K562 treated with DMSO at 1 percent for 48 hours (cell line): ENCODE measurements around the gene APH1B. TPM values are rescaled to one million over a fixed set of nuclear protein-coding genes. Genes with fewer than 3 reads are reported as not detected.

Experiments
- total RNA-seq: library from RNA; unstranded; fragments of 300-600 nt; gene quantifications from 2 replicates; pipeline ENCODE4 v1.2.3, GENCODE V29; 2022; ENCODE audit warnings: low replicate concordance; ENCODE audit errors: extremely low read depth

The APH1B gene
- not detected in 2 replicates for total RNA-seq

DNA sequence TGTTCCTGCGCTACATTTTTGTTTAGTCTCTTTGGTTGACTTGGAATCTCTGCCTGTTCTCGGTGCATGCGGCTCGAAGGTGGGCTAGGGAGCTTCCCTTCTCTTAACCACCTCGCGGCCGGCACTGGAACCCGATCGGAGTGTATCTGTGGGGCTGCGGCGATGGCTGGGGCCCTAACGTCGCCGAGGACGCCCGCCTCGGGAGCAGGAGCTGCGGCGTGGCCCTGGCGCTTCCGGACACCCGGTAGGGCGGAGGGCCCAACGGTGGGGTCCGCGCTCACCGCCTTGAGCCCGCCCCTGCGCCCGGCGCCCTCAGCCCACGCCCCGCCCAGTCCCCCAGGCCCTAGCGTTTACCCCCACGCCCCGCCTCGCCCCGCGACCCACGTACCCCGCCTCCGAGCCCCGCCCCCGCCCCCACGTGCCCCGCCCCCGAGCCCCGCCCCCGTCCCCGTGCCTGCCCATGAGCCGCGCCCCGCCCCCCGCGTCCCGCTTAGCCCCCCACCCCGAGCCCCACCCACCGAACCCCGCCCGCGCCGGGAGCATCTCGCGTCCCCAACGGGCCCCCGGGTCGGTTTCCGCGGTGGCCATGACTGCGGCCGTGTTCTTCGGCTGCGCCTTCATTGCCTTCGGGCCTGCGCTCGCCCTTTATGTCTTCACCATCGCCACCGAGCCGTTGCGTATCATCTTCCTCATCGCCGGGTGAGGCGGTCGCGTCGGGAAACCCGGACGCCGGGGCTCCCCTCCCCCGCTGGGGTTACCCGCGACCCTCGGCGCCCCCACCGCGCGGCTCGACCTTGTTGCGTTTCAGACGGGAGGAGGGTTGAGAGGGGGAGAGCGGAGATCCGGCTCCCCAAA is at the start of gene APH1B:
Gene APH1B (plus strand): TSS at position 568 of the 855 bp plus-strand sequence. CDS start 19 bp downstream, at position 587.

Other genes starting within 250 kb of the APH1B start
- gene TPM1, start 234.9 kb upstream of the APH1B start, total RNA-seq: not detected in 2 replicates
- not detected in 2 replicates for gene LACTB, start 155.7 kb upstream of the APH1B start, total RNA-seq
- gene RPS27L, start 120.1 kb upstream of the APH1B start, total RNA-seq: not detected in 2 replicates
- gene RAB8B, start 88.0 kb upstream of the APH1B start, total RNA-seq: not detected in 2 replicates
- gene CA12, start 104.2 kb downstream of the APH1B start, total RNA-seq: not detected in 2 replicates
- gene USP3, start 227.0 kb downstream of the APH1B start, total RNA-seq: not detected in 2 replicates